Measurements from ENCODE around the gene NAT10.
A peak's percentile ranks its signal among the peaks of the same experiment; 100 is the strongest.

Gene NAT10

GRCh38 chr11:34145847-34146381 lies 40.5 kb downstream of the NAT10 start:
- DNase-seq: no peak
- in situ Hi-C loops (cut with HindIII; ENCODE audit: low pct_ligation_motif_present, low pct_unique_long_range_greater_than_20kb, low sequenced_read_pairs): no loop called here

- no peak for DNase-seq
- in situ Hi-C loops (cut with HindIII; ENCODE audit: low pct_ligation_motif_present, low pct_unique_long_range_greater_than_20kb, low sequenced_read_pairs): no loop called here
Observed at GRCh38 chr11:34146411-34146810, 41.0 kb downstream of the NAT10 start.

GRCh38 chr11:34146866-34147265 lies 41.4 kb downstream of the NAT10 start:
- no peak for DNase-seq
- in situ Hi-C loops (cut with HindIII; ENCODE audit: low pct_ligation_motif_present, low pct_unique_long_range_greater_than_20kb, low sequenced_read_pairs): no loop called here

DNA sequence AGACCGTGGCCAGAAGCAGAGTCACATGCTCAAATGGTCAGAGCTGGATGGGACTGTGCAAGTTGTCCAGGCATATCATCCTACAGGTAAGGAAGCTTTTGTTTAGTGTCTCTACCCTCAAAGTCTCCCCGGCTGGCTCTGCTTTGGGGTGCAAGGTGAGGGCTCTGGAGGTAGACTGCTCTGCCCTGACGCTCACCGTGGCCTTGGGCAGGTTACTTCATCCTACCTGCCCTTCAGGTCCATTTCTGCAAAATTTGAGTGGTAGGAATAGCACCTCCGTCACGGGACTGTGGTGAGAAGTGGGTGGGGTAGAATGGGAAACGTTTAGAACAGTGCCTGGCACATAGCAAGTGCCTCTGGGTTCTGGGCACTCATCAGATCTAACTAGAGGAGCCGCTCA lies 42.2 kb downstream of the NAT10 start:
- in situ Hi-C loops (cut with HindIII; ENCODE audit: low pct_ligation_motif_present, low pct_unique_long_range_greater_than_20kb, low sequenced_read_pairs): no loop called here
- DNase-seq: no peak

- no peak for DNase-seq
- in situ Hi-C loops (cut with HindIII; ENCODE audit: low pct_ligation_motif_present, low pct_unique_long_range_greater_than_20kb, low sequenced_read_pairs): no loop called here
Observed at GRCh38 chr11:34148504-34149165, 43.2 kb downstream of the NAT10 start.

- in situ Hi-C loops (cut with HindIII; ENCODE audit: low pct_ligation_motif_present, low pct_unique_long_range_greater_than_20kb, low sequenced_read_pairs): no loop called here
- DNase-seq: no peak
Observed at GRCh38 chr11:34149274-34149673, 43.8 kb downstream of the NAT10 start.

GRCh38 chr11:34149786-34150185 lies 44.4 kb downstream of the NAT10 start:
- in situ Hi-C loops (cut with HindIII; ENCODE audit: low pct_ligation_motif_present, low pct_unique_long_range_greater_than_20kb, low sequenced_read_pairs): loop anchor here (25.0 kb wide), 1 partner anchor 338 kb away; no protein-coding TSS in a partner anchor
- peak; percentile 9 for DNase-seq

DNA sequence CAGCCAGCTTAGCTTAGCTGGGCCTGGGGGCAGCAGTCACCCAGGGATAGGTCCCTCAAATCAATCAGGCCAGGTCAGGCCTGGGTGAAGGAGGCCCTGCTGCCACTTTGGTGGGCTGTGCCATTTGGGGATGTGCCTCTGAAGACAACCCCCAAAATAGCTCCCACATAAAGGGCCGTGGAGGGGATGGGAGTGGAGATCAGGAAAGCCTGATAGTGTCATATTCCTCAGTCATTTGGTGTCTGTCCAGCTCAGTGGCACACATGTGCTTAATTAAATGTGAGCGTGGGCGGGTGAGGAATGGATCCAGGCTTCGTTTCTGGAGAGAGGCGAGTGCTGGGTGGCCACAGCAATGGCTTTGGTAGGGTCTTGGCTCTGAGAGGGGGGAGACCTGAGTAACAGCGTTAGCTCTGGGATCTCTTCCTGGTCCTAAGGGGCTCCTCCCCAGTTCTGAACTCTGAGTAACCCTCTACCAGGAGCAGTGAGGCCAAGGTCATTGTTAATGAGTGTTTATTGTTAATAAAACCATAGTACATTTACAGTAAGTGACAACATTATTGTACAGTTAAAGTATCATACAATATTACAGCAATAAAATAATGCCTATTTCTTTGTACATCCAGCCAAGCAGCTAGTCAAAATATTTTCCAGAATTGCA lies 45.2 kb downstream of the NAT10 start:
- in situ Hi-C loops (cut with HindIII; ENCODE audit: low pct_ligation_motif_present, low pct_unique_long_range_greater_than_20kb, low sequenced_read_pairs): loop anchor here (25.0 kb wide), 1 partner anchor 337 kb away; no protein-coding TSS in a partner anchor
- no peak for DNase-seq

DNA sequence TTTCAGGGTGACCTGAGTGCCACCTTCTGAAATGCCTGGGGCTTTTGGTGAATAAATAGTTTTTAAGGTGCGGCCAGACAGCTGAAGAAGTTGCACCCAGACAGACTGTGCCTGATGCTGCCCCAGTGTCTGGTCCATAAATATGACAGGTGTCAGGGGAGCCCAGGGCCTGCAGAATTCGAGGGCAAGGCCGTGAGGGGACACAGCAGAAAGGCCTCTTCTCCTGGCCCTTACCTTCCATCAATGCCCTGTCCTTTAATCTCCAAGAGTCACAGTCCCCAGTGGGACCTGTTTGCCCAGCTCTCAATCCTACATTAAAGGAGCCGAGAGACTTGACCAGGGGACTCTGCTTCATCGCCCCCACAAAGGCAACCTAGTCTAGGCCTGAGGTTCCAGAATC lies 45.7 kb downstream of the NAT10 start:
- in situ Hi-C loops (cut with HindIII; ENCODE audit: low pct_ligation_motif_present, low pct_unique_long_range_greater_than_20kb, low sequenced_read_pairs): loop anchor here (25.0 kb wide), 1 partner anchor 336 kb away; no protein-coding TSS in a partner anchor
- DNase-seq: no peak

GRCh38 chr11:34151916-34152845 lies 46.8 kb downstream of the NAT10 start:
- no peak for DNase-seq
- in situ Hi-C loops (cut with HindIII; ENCODE audit: low pct_ligation_motif_present, low pct_unique_long_range_greater_than_20kb, low sequenced_read_pairs): loop anchor here (25.0 kb wide), 1 partner anchor 335 kb away; no protein-coding TSS in a partner anchor

DNA sequence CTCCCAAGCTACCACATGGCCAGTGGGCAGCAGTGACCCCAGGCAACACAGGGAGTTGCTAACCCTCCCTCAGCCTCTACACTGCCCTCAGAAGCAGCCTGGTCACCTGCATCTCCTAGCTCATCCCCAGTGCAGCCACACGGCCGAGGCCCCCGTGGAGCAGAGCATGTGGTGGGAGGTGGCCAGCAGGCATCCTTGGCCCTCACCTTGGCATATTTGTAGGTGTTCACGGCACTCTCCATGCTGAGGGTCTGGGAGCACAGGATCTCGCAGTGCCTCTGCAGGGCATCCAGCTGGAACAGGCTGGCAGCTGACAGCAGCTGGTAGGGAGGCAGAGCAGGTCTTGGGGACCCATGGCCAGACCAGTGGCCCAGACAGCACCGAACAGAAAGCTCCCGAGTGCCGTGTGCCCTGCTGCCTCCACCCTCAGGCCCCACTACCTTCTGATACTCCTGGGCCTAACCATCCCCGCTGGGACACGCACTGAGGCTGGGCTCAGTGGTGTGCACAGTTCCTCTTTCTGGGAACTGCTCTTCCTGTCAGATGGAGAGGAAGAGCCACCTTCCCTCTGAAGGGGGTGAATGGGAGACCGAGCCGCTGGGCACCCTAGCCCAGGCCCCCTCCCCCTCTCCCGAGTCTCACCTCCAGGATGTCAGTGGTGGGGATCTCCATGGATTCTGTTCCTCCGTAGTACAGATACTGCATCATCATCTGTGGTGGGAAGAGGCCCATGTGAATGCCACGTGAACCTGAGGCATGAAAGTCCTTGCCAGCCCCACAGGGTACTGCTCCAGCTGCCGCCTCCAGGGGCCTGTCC lies 48.8 kb downstream of the NAT10 start:
- in situ Hi-C loops (cut with HindIII; ENCODE audit: low pct_ligation_motif_present, low pct_unique_long_range_greater_than_20kb, low sequenced_read_pairs): loop anchor here (25.0 kb wide), 1 partner anchor 333 kb away; no protein-coding TSS in a partner anchor
- DNase-seq: no peak

DNA sequence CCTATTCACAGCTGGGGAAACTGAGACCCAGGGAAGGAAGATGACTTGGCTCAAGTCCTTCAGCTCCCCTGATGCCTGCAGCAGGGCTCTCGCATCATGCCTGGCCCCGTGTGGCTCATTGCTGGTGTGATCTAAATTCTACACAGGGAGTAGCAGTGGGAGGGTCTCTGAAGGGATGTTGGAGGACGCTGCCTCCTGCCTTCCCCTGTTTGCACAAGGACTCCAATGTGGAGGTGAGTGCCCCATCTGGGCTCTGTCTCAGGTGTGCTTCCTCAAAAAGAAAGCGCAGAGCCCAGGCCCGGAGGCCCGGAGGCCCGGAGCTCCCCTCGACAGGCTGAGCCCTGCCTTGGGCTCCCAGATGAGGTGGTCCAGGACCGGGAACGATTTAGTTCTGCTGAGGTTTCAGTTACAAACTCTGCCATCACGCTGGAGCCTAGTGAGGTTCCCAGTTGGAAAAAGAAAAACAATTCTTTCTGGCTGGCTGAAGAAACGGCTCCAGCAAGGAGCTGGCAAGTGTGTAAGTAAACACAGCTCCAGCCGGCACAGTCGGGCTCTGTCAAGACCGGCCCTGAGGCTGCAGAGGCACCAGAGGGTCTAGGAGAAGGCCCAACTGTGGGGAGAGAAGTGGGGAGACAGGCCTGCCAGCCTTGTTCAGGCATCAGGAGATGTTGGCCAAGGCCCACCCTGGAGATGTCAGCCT lies 49.8 kb downstream of the NAT10 start:
- in situ Hi-C loops (cut with HindIII; ENCODE audit: low pct_ligation_motif_present, low pct_unique_long_range_greater_than_20kb, low sequenced_read_pairs): loop anchor here (25.0 kb wide), 1 partner anchor 332 kb away; no protein-coding TSS in a partner anchor
- no peak for DNase-seq

DNA sequence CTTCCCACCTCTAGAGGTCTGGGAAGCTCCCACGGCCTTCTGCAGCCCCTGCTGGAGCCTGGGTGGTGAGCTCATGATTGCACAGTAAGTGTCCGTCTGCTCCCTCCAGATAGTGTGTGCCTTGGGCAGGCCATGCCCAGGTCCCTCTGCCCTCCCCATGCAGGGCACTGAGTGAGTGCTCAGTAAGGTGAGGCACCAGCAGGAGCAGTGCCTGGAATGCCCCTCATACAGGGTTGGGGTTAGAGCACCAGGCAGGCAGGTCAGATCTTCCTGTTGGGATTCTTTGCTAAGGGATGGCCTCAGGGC lies 50.3 kb downstream of the NAT10 start:
- DNase-seq: no peak
- in situ Hi-C loops (cut with HindIII; ENCODE audit: low pct_ligation_motif_present, low pct_unique_long_range_greater_than_20kb, low sequenced_read_pairs): loop anchor here (25.0 kb wide), 1 partner anchor 332 kb away; no protein-coding TSS in a partner anchor

DNA sequence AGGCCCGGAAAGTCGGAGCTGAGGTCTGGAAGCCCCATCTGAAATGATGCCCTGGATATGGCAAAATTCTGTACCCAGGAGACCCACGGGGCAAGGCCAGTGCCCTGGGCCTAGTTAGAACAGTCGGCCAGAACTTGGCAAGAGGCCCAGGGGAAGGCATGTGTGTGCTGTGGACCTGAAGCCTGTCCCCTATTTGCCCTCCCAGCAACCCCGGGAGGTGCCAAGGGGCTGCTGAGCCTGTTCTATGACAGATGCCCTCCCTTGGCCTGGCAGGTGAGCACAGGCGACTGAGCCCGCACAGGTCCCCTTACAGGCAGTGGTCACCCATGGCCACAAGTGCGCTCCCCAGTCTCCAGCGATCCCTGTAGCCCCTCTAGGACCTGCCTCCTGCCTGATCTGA lies 51.7 kb downstream of the NAT10 start:
- in situ Hi-C loops (cut with HindIII; ENCODE audit: low pct_ligation_motif_present, low pct_unique_long_range_greater_than_20kb, low sequenced_read_pairs): loop anchor here (25.0 kb wide), 1 partner anchor 330 kb away; no protein-coding TSS in a partner anchor
- DNase-seq: no peak

DNA sequence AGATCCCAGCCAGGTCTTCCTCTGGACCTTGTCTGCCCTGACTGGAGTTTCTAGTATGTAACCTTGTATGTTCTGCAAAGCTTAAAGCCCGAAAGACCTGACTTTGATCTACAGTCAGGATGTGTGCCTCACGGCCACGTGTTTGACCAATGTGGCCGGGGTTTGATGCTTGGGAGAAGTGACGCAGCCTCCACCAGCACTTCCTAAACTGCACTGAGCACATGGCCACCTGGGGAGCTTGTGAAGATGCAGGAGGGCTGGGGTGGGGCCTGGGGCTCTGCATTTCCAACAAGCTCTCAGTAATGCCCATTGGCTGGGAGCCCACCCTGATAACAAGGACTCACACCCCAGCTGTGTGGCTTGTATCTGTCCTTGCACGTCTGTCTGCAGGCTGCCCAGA lies 53.2 kb downstream of the NAT10 start:
- in situ Hi-C loops (cut with HindIII; ENCODE audit: low pct_ligation_motif_present, low pct_unique_long_range_greater_than_20kb, low sequenced_read_pairs): loop anchor here (25.0 kb wide), 1 partner anchor 329 kb away; no protein-coding TSS in a partner anchor
- DNase-seq: no peak

DNA sequence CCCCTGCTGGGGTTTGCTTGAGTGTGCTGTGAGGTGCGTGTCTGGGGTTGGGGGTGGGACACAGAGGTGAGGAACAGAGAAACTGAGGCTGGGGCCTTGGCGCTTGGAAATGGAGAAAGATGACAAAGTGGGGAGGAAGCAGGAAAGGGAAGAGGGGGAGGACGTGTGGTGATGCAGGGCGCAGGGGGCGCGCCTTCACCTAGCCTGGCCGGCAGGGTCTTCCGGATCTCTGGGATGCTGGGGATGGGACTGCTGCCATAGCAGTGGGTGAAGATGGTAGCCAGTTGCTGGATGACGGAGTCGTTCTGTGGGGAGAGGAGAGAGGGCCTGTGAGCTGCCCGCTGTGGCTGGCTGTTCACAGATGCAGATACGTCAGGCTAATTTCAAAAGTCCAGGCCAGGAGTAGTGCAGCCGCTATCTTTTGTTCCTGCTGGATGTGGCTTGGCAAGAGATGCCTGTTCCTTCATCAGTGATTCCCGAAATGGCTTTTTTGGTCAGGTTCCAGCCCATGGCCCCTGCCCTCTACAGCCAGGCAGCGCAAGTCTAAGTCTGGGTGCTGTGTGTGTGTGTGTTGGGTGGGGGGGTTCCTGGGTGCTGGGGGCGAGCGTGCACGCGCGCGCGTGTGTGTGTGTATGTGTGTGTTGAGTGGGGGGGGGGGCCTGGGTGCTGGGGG lies 54.8 kb downstream of the NAT10 start:
- in situ Hi-C loops (cut with HindIII; ENCODE audit: low pct_ligation_motif_present, low pct_unique_long_range_greater_than_20kb, low sequenced_read_pairs): loop anchor here (25.0 kb wide), 1 partner anchor 327 kb away; no protein-coding TSS in a partner anchor
- DNase-seq: no peak

- DNase-seq: no peak
- in situ Hi-C loops (cut with HindIII; ENCODE audit: low pct_ligation_motif_present, low pct_unique_long_range_greater_than_20kb, low sequenced_read_pairs): loop anchor here (25.0 kb wide), 1 partner anchor 327 kb away; no protein-coding TSS in a partner anchor
Observed at GRCh38 chr11:34160791-34161190, 55.4 kb downstream of the NAT10 start.

All from ACHN (cell line).